ENCODE data around the gene OSM.

Gene OSM

DNA sequence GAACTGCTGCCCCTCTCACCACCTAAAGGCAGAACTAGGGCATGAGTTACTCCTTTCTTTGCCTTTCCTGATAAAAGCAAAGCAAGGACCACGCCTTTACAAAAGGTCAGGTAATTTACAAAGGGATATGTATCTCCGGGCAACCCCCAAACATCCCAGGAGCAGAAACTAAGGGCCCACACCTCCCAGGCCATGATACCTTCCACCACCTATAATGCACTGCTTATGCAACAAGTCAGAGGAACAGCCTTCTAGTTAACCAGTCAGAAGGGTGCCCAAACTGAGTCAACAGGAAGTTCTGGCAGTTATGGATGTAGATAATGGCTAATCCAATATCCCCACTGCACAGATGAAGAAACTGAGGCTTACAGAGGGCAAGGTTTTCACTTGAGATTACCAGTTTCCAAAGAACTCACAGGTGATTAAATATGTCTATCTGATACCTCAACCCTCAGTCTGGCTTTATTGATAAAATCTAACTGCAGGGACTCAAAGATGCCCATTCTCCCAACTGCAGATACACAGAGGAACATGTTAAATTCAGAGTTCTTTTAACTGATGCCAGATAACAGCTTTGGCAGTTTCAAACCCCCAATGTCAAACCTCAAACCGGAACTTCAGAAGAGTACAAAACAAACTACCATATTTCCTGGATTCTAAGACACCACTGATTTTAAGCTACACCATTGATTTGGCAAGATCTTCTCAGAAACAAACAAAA lies 39.4 kb upstream of the OSM start:
- Mint-ChIP-seq H3K27me3 (ENCODE audit: low read depth) (no peaks in the 10 kb centered on the region), H3K4me3 (peak overlapping the region; percentile 86), H3K36me3 (ENCODE audit: low read depth) (peaks cover 43% of the 10 kb centered on the region), H3K9me3 (no peaks in the 10 kb centered on the region), H3K27ac (peak overlapping the region; percentile 91), H3K4me1 (ENCODE audit: low read depth) (peaks cover 91% of the 10 kb centered on the region)
- peak; percentile 60 for DNase-seq (ENCODE audit: low spot score)

DNA sequence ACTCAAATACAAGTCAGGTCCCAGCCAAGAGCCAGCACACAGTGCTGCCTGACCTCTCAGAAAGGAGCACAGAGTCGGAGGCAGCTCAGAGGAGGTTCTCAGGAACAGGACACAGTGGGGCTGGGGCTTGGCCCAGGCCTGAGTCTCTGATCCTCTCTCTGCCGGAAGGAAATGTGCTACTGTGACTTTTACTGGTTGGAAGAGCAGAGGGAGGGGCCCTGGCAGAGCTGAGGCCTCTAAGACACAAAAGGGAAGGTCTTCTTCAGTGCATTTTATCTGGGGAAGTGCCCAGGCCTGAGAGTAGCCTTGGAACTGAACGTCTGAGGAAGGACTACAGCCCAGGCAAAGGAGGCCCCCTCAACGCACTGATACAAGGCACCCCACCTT lies 38.9 kb upstream of the OSM start:
- peak overlapping the region; percentile 86 for H3K4me3 Mint-ChIP-seq
- DNase-seq (ENCODE audit: low spot score) = peak; percentile 64
- H3K27ac Mint-ChIP-seq = peak overlapping the region; percentile 91
- H3K27me3 Mint-ChIP-seq (ENCODE audit: low read depth) = no peaks in the 10 kb centered on the region
- no peaks in the 10 kb centered on the region for H3K9me3 Mint-ChIP-seq
- peaks cover 90% of the 10 kb centered on the region for H3K4me1 Mint-ChIP-seq (ENCODE audit: low read depth)
- peaks cover 44% of the 10 kb centered on the region for H3K36me3 Mint-ChIP-seq (ENCODE audit: low read depth)

DNA sequence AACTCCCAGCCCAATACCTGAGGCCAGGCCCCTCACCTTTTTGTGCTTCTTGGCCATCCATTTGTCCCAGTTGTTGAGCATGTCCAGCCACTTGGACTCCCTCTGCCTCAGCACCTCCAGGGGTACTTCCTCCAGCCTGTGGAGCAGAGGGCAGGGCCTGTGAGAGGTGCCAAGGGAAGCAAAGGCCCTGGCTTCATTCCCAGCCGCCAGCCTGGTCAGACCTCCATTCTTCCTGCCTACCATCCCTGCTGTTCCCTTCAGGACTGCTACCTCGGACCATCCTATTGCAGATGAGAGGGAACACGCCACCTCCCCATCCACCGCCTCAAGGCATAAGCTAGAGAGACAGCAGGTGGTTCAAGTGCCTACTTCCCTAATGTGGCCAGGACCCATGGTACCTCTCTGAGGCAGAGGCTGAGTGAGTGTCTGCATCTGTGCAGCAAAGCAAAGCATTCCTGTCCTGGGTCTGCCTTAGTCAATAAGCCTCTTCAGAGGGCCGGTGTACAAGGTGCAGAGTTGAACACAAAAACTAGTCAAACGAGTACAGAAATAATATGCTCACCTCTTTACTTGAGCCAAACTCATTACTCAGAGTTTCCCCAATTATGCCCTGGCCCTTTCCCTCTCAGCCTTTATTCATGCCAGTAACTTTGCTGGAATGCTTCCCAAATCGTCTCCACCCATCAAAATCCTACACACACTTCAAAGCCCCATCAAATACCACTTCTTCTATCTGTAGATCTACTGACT lies 38.0 kb upstream of the OSM start:
- H3K4me1 Mint-ChIP-seq (ENCODE audit: low read depth) = peaks cover 82% of the 10 kb centered on the region
- peaks cover 49% of the 10 kb centered on the region for H3K36me3 Mint-ChIP-seq (ENCODE audit: low read depth)
- no peak for DNase-seq (ENCODE audit: low spot score)
- H3K27me3 Mint-ChIP-seq (ENCODE audit: low read depth) = no peaks in the 10 kb centered on the region
- H3K9me3 Mint-ChIP-seq = no peaks in the 10 kb centered on the region
- H3K4me3 Mint-ChIP-seq = peak overlapping the region; percentile 86
- H3K27ac Mint-ChIP-seq = peak overlapping the region; percentile 91

DNA sequence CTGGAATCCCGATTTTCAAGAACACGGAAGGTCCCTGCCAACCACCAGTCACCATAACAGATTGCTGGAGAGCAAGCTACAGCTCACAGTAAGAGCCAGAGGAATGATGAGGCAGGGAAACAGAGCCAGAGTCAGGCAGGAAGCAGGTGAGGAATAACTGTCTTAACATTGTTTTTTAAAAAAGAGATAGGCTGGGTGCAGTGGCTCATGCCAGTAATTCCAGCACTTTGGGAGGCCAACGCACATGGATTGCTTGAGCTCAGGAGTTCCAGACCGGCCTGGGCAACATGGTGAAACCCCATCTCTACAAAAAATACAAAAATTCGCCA lies 36.1 kb upstream of the OSM start:
- peaks cover 58% of the 10 kb centered on the region for H3K36me3 Mint-ChIP-seq (ENCODE audit: low read depth)
- H3K9me3 Mint-ChIP-seq = no peaks in the 10 kb centered on the region
- no peaks in the 10 kb centered on the region for H3K27me3 Mint-ChIP-seq (ENCODE audit: low read depth)
- DNase-seq (ENCODE audit: low spot score) = no peak
- H3K27ac Mint-ChIP-seq = peak overlapping the region; percentile 75
- peaks cover 72% of the 10 kb centered on the region for H3K4me1 Mint-ChIP-seq (ENCODE audit: low read depth)
- peak overlapping the region; percentile 40 for H3K4me3 Mint-ChIP-seq

DNA sequence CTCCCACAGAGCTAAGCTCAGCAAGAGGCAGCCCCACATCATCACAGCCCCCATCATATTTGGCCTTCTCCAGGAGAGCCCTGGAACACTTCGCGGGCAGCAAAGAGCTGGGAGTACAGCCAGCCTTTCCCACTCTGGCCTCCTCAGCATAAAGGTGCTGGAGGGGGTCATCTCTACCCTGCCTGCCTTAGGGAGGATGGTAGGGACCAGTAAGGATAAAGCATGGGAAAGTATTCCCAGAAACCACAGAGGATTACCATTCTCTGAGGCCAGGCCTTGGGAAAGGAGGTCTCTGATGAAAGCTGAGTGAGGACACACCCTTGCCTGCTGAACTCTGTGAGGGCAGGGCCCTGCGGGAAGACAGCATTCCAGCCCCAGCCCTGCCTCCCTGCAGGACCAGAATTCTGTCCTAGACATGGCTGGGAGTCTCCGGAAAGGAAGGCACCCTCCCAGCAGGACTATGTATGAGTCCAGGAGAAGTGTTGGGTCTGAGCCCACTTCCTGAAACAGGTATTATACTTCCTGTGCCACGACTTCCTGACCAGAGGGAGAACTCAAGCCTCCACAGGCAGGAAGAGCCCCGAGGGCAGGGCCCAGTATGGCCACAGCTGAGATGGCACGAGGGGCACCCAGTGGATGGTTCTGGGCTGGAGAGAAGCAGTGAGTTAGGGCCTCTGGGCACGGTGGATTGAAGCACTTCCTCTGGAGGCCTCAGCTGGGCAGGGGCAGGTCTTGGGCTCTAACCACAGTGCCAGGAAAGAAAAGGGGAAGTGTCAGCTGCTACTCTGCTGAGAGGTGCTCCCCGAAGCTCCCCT lies 35.6 kb upstream of the OSM start:
- Mint-ChIP-seq H3K4me1 (ENCODE audit: low read depth) (peaks cover 71% of the 10 kb centered on the region), H3K36me3 (ENCODE audit: low read depth) (peaks cover 56% of the 10 kb centered on the region), H3K27ac (peak overlapping the region; percentile 75), H3K9me3 (no peaks in the 10 kb centered on the region), H3K27me3 (ENCODE audit: low read depth) (no peaks in the 10 kb centered on the region), H3K4me3 (peak overlapping the region; percentile 40)
- DNase-seq (ENCODE audit: low spot score) = no peak

DNA sequence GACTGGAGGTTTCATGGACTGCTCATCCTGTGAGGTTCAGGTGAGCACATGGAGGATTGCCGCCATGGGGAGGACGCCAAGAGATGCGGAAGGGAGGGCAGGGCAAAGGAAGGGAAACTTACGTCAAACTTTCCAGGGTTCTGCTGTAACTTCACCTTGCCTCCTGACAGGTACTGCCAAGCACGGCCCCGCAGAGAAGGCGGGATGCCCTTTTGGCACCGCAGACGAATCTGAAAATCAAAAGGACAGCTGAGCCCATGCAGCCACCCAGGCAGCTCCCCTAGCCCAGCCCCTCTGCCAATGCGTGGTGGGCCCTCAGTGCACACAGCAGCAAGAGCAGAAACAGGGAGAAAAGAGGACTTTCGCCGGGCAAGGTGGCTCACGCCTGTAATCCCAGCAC lies 32.7 kb upstream of the OSM start:
- H3K4me1 Mint-ChIP-seq (ENCODE audit: low read depth) = peaks cover 49% of the 10 kb centered on the region
- H3K9me3 Mint-ChIP-seq = no peaks in the 10 kb centered on the region
- peak overlapping the region; percentile 31 for H3K27ac Mint-ChIP-seq
- DNase-seq (ENCODE audit: low spot score) = no peak
- no peak overlapping the region for H3K4me3 Mint-ChIP-seq
- no peaks in the 10 kb centered on the region for H3K27me3 Mint-ChIP-seq (ENCODE audit: low read depth)
- H3K36me3 Mint-ChIP-seq (ENCODE audit: low read depth) = peaks cover 65% of the 10 kb centered on the region

DNA sequence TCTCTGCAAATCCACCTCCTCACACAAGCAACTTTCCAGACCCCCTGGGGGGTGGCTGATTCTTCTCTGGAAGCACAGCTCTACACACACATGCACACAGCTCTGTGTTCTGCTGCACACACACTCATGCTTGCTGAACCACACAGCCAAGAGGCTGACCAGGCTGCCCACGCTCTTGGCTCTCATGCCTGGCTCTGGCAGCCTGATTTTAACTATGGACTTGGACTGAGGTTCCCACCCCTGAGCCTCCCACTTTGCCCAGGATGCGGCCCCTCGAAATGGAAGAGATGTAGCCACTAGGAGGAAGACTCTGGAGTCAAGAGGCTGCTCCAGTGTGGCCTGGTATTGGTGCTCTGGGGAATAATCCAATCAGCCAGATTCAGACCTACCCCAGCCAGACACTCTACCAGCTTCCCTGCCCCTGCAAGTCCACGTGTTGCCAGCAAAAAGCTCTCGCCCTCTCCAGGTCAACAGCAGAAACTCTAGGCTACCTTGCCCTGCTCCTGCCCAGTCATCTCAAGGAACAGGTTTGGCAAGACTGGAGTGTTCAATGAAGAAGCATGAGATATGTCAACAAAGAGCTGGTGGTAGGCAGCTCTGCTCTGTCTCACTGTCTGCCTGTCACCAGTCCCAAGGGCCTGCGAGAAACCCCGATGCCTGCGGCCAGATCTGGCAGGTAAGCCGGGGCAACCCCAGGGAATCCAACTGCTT lies 31.5 kb upstream of the OSM start:
- H3K4me3 Mint-ChIP-seq = no peak overlapping the region
- H3K27ac Mint-ChIP-seq = peak overlapping the region; percentile 39
- H3K36me3 Mint-ChIP-seq (ENCODE audit: low read depth) = peaks cover 64% of the 10 kb centered on the region
- H3K9me3 Mint-ChIP-seq = no peaks in the 10 kb centered on the region
- peaks cover 37% of the 10 kb centered on the region for H3K4me1 Mint-ChIP-seq (ENCODE audit: low read depth)
- H3K27me3 Mint-ChIP-seq (ENCODE audit: low read depth) = no peaks in the 10 kb centered on the region
- DNase-seq (ENCODE audit: low spot score) = no peak

DNA sequence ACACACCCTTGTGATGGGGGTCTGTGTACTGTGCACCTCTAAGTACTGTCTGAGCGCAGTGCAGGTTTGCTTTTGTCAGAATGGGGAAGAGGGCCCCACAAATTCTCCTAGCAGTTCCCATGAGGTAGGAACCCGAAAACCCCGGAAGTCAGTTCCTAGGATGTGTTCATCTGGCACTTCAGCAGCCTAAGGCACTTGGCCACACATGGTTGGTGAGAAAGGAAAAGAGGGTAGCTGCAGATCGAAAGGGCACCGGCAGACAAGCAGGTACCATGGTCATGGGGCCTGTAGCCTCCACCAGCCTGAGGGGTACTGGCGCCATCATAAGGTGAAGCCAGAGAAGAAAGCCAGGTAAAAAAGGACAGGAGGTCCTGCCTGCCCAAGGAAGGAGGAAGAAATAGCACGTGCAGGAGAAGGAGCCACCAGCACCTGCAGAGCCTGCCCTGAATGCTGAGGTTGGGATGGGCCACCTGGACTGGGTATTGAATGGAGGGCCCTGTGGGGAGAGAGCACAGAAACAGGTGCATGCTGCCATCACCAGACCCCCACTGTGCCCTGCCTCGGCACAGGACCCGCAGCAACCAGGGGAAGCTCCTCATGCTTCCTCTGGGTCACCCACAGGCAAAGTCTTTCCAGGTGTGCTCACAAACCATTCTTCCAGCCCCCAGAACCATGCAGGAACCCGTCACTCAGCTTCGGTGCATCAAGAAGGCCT lies 30.8 kb upstream of the OSM start:
- peaks cover 63% of the 10 kb centered on the region for H3K36me3 Mint-ChIP-seq (ENCODE audit: low read depth)
- no peak overlapping the region for H3K4me3 Mint-ChIP-seq
- H3K4me1 Mint-ChIP-seq (ENCODE audit: low read depth) = peaks cover 30% of the 10 kb centered on the region
- DNase-seq (ENCODE audit: low spot score) = no peak
- no peaks in the 10 kb centered on the region for H3K9me3 Mint-ChIP-seq
- peak overlapping the region; percentile 58 for H3K27ac Mint-ChIP-seq
- H3K27me3 Mint-ChIP-seq (ENCODE audit: low read depth) = no peaks in the 10 kb centered on the region

DNA sequence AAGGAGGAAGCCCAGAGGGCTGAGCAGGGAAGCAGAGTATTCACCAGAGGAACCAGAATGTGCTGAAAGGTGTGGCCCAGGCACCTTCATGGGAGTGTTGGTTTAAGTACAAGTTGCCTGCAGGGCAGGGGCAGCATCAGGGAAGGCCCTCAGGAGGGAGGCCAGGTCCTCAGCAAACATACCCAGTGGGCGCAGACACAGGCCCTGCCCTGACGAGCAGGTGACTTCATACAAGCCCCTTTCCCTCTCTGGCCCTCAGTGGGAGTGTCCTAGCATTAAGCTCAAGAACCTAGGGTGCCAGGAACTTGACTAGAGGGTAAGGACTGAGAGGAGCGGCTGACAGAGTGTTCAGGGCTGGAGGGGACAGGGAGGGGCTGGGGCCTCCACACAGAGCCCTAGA lies 30.2 kb upstream of the OSM start:
- Mint-ChIP-seq H3K4me1 (ENCODE audit: low read depth) (peaks cover 25% of the 10 kb centered on the region), H3K27me3 (ENCODE audit: low read depth) (no peaks in the 10 kb centered on the region), H3K4me3 (no peak overlapping the region), H3K36me3 (ENCODE audit: low read depth) (peaks cover 63% of the 10 kb centered on the region), H3K27ac (peak overlapping the region; percentile 58), H3K9me3 (no peaks in the 10 kb centered on the region)
- no peak for DNase-seq (ENCODE audit: low spot score)

DNA sequence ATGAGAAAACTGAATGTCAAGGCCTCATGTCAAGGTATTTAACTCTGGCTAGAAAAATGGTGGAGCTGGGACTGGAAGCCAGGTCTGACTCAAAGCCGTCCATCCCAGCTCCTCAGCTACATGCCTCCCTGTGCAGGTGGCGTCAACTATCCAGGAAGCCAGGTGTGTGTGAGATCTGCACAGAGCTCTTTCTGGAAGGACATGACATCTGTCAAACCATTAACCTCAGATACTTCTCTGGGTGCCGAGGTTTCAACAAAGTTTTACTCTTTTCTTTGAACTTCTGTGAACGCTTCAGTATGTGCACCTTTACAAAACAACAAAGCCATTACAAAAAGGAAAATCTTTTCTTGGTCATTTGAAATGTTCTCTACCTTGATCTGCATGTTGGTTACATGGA lies 29.7 kb upstream of the OSM start:
- Mint-ChIP-seq H3K4me1 (ENCODE audit: low read depth) (peaks cover 24% of the 10 kb centered on the region), H3K4me3 (no peak overlapping the region), H3K36me3 (ENCODE audit: low read depth) (peaks cover 62% of the 10 kb centered on the region), H3K27ac (peak overlapping the region; percentile 58), H3K9me3 (no peaks in the 10 kb centered on the region), H3K27me3 (ENCODE audit: low read depth) (no peaks in the 10 kb centered on the region)
- DNase-seq (ENCODE audit: low spot score) = no peak

DNA sequence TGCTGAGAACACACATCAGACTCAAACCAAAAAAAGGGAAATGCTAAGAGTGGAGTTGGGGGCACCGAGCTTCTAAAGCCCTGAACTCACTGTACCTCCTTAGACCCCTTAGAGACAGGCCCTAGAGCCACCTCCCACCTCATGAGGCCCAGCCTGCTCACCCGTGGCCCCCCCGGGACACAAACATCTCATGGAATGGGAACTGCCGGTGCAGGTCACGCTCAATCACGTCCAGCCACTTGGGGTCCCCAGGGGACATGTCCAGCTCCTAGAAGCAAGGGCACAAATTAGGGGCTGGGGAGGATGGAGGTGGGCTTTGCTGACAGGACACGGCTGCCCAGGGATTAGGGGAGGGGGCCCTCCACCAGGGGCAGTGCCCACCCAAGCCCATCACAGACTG lies 28.9 kb upstream of the OSM start:
- H3K4me1 Mint-ChIP-seq (ENCODE audit: low read depth) = peaks cover 24% of the 10 kb centered on the region
- no peak for DNase-seq (ENCODE audit: low spot score)
- peaks cover 56% of the 10 kb centered on the region for H3K36me3 Mint-ChIP-seq (ENCODE audit: low read depth)
- H3K4me3 Mint-ChIP-seq = no peak overlapping the region
- no peaks in the 10 kb centered on the region for H3K9me3 Mint-ChIP-seq
- H3K27me3 Mint-ChIP-seq (ENCODE audit: low read depth) = no peaks in the 10 kb centered on the region
- no peak overlapping the region for H3K27ac Mint-ChIP-seq

DNA sequence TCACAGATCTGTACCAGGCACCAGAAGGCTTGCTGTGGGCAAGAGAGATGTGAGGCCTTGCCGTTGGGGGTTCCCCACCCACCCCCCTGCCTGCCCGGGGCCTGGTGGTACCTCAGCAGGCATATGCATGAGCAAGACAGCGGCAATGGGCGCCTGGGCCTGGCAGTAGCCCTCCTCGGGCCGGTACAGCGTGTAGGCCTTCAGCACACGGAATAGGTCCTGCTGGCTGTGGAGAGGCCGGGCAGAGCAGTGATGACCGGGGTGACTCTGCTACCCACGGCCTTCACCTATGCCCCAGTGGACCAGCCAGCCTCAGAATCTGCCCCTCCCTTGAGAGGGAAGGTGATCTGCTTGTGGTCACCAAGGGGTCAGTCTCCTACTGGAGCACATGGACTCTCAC lies 28.2 kb upstream of the OSM start:
- Mint-ChIP-seq H3K27me3 (ENCODE audit: low read depth) (no peaks in the 10 kb centered on the region), H3K36me3 (ENCODE audit: low read depth) (peaks cover 49% of the 10 kb centered on the region), H3K4me1 (ENCODE audit: low read depth) (peaks cover 32% of the 10 kb centered on the region), H3K27ac (no peak overlapping the region), H3K9me3 (no peaks in the 10 kb centered on the region), H3K4me3 (no peak overlapping the region)
- no peak for DNase-seq (ENCODE audit: low spot score)

DNA sequence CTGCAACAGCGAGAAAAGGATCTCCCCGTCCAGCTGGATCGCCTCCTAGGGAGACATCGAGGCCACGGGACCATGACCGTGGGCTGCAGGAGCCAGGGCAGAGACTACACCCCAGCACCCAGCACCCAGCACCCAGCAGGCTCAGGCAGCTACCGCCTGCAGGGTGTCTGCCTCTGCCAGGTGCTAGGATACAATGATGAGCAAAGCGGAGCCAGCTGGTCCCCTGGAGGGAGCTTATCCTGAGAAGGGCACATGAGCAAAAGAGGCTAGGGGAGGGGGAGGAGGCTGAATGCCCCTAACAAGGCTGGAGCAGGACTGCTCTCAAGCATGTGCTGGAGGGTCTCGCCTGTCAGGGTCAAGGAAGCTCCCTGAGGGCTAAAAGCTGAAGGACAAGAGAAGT lies 27.4 kb upstream of the OSM start:
- H3K4me3 Mint-ChIP-seq = no peak overlapping the region
- H3K36me3 Mint-ChIP-seq (ENCODE audit: low read depth) = peaks cover 42% of the 10 kb centered on the region
- H3K9me3 Mint-ChIP-seq = no peaks in the 10 kb centered on the region
- H3K27me3 Mint-ChIP-seq (ENCODE audit: low read depth) = no peaks in the 10 kb centered on the region
- H3K4me1 Mint-ChIP-seq (ENCODE audit: low read depth) = peaks cover 33% of the 10 kb centered on the region
- no peak for DNase-seq (ENCODE audit: low spot score)
- H3K27ac Mint-ChIP-seq = peak overlapping the region; percentile 70

Measured in T-helper 2 cell treated with Interferon-gamma antibody and Interleukin-4, amounts not matched to agents 5 μg/mL and 100 μg/mL, for 36 hours (primary cell).